ENCODE measurements around the gene EPS8.

The EPS8 gene

DNA sequence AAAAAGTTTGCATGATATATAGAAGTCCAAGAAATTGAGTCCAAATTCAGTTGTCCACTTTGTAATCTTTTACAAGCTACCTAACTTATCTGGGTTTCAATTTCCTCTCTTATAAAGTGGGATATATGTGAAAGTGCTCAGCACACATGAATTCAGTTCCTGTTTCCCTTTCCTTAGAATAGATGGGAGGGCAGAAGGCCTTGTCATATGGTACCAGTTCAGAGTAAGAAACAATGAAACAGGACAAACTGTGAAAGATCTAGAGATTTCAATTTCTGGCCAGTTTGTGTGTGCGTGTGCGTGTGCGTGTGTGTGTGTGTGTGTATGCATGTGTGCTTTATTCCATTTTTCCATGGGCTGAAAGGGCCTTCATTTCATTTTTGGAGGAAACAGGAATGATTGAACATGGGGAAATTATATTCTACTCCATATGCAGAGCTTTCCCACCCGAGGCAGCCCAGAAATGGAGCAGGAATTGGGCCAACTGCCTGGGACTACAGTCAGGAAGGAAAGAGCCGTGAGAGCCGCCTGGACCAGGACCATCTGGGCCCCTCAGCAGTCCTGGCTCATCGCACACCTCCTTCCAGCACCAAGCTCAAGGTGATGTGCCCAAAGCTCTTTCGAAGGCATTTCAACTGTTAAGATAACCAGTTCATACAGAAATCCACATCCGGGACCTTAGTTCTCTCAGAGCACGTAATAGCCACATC, 183.2 kb downstream of the EPS8 start:
- DNase-seq (ENCODE audit: low read depth in 3 of 3, low spot score in 1 of 3) = no peak

DNA sequence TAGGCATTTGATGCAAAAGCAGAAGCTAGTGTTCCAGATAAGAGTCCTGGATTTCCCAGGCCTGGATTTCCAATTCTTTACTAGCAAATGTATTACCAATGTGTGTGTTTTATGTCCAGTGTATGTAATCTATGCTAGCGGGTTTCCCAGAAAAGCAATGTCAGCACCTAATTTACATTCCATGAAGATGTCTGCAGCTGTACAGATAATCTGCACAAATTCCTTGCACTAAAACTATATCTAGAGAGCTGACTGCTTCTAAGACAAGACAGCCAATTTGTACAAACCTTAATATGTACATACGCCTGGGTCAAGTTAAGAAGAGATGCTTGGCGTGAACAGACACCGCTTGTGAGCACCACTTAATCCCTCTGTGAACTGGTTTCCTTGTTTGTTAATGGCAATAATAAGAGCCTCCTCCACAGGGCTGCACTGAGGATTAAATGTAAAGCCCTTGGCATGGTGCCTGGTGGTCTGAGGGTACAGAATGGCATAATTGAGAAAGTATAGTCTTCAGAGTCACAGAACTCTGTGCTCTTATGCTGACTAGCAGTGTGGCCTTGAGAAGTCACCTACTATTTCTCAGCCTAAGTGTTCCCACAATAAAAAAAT, 185.6 kb downstream of the EPS8 start:
- no peak for DNase-seq (ENCODE audit: low read depth in 3 of 3, low spot score in 1 of 3)

DNA sequence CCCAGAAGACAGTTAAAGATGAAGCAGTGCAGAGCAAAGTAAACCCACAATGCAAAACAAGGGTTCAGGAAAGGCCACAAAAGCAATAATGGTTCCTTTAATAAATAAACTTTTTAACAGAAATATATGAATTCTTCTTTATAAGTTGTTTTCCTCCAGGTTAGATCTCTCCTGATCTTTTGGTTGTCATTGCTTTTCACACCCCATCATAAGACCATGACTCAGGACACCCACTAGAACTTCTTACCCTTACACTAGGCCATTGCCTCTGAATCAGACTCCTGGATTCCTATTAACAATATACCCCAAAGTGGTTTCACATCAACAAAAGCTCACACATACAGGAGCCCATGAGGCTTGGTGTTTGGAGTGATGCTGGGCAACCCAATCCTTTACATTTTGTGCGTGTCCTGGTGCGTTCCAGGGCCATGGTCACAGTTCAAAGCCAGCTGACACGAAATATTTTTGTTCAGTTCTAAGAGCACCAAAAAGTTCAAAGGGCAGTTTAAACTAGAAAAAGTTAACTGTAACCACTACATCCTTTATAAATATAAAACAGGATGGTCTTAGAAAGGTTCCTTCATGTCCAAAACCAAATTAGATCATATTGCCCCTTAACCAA, 187.0 kb downstream of the EPS8 start:
- no peak for DNase-seq (ENCODE audit: low read depth in 3 of 3, low spot score in 1 of 3)

DNA sequence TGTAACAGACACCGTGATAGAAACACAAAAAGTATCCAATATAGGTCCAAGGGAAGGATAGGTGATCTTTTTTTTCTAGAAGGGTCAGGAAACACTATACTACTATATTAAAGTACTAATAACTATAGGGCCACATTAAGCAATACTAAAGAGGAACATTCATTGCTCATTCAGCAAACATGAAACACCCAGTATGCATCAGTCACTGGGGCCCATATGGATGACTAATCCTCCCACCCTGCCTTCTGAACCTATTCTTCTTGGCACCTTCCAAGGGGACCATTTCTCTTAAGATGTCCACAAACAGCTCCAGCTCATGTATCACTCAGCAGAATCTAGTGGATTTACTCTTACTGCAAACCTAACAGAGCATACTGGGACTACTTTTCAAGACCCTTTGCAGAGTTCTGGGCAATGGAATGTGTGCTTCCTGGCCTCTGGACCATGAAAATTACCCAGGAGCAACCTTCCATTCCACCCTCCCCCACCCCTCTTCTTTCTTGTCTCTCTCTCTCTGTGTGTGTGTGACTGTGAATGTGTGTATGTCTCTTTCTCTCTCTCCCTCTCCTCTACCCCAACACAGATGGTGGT, 187.9 kb downstream of the EPS8 start:
- no peak for DNase-seq (ENCODE audit: low read depth in 3 of 3, low spot score in 1 of 3)

DNA sequence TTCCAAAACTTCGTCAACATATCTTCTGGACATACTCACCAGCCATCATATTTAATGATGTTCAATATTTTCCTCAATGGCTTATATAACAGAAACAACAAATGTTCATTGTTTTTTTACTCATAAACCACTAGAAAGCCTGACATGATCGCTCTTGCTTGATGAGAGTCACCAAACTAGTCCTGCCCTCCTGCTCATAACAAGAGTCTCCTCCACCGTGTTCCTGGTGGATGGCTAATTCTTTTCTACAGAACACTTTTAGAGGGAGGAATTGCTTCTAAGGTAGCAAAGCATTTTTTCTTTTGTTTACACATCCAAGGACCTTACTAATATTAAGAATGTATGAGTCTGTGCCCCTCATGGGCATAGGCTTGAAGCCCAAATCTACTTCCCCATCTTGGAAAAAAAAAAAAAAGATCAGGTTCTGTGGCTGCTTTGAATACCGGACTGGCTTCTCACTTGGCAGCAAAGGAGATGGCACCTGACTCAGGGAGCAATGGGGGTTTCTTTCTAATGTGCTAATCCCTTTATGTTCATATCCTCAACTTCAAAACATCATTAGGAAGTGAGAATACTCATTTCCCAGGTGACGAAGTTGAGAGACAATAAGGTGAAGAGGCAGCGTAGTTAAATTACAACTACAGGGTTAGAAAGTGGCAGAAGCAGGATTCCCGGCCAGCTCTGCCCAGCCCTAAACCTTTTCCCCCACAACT, 188.8 kb downstream of the EPS8 start:
- DNase-seq (ENCODE audit: low read depth in 3 of 3, low spot score in 1 of 3) = no peak

DNA sequence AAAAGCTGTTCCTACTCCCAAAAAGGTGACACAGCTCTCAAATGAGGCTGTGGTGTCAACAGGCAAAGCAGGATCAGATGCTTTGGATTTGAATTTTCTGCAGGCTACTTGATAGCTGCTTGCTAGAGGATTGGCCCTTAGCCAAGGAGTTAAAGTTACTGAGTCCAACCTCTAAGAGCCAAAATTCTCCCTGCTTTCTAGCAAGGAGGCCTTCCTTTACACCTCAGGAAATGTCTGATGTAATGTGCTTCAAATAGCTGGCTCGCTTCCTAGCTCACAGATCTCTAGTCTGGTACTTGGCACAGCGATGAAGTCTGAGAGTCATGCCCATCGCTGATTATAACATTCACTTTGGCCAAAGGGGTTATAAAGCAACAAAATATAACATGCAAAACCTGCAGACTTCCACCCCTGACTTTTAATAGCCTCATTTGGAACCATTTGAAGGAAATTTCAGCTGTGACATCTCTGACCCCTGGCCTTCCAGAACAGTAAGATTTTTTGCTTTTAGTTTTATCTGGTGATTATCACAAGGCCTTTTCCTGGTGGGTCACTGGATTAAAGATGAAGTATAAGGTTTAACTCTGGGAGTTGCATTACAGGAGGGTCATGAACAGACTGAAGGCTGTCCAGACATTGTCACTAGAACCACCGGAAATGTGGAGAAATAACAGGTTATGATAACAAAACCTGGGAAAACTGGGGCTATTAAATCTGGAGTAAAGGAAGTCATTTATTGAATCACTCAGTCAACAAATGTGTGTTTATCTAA, 189.7 kb downstream of the EPS8 start:
- no peak for DNase-seq (ENCODE audit: low read depth in 3 of 3, low spot score in 1 of 3)

DNA sequence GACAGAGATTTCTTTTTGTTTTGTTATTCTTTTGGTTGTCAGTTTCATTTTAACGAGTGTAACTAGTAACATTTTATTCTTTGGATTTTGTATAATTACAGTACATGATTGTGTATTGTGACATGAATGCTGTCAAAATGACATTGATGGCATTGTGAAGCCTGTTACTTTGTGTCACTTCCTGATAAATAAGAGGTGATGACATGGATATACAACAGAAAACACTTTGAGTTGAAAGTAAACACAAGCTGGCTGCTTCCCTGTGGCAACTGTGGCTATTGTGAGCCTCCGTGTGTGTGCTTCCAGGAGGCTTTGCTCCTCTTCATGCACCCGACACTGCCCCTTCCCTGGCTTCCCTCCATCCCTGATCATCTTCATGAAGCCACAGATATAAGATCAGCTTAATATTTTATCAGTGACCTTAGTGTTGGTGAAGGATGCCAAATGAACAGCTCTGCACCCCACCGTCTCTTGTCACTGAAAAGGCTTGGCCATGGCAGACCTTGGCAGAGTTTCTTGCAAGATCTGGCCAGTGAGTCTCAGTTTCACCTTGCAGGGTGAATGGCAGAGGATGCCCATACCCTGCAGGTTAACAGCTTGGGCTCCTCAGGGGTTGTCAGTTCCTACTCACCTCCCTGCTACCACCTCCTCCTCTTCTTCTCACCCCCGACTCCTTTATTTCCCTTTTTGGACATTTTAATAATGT, 191.9 kb downstream of the EPS8 start:
- DNase-seq (ENCODE audit: low read depth in 3 of 3, low spot score in 1 of 3) = no peak

DNA sequence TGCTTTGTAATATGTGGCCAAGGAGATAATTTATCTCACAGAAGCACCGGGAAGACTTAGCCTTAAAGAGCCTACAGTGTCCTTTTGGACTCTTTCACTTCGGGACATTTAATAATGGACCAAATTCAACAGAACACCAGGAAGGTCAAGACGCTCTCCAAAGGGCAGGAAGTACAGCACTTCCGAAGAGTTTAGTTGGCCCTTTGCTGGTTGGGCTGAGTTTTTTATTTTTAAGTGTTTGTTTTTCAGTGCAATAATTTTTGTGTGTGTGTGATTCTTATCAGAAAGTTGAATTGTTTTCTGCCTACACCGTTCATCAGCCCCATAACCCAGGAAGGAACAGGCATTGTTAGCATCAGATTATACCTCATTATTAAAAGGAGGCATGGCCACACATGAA, 193.0 kb downstream of the EPS8 start:
- DNase-seq (ENCODE audit: low read depth in 3 of 3, low spot score in 1 of 3) = no peak

DNA sequence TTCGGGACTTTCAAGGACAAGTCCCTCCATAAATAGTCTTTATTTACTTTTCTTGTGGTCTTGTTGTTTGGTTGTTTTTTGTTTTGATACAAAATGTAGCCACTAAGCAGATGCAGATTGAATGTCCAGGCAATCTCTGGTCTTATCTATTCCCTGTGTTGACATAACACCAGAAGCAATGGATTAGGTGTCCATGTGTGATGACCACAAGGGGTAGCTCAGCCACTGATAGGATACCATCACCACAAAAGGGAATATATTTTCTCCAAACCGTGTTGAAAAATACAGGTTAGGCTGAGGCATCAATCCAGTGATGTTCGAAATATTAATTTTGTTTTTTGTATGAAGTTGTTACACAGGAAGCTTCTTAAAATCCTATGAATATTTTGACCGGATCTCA, 196.3 kb downstream of the EPS8 start:
- no peak for DNase-seq (ENCODE audit: low read depth in 3 of 3, low spot score in 1 of 3)

DNA sequence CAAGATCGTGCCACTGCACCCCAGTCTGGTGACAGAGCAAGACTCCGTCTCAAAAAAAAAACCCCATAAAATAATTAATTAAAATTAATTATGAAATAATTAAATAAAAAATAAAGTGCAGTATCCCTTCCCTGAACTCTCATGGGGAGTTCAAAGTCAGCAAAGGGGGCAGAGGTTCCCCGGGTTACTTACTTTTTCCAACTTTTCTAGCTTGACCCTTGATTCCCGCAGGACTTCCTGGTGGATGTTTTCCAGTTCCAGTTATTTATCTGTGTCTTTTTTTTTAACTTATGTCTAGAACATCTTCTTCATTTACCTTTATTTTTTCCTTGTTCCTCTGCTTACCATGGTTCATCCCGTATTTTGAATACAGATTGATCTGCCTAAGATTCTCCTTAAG, 197.4 kb downstream of the EPS8 start:
- no peak for DNase-seq (ENCODE audit: low read depth in 3 of 3, low spot score in 1 of 3)

DNA sequence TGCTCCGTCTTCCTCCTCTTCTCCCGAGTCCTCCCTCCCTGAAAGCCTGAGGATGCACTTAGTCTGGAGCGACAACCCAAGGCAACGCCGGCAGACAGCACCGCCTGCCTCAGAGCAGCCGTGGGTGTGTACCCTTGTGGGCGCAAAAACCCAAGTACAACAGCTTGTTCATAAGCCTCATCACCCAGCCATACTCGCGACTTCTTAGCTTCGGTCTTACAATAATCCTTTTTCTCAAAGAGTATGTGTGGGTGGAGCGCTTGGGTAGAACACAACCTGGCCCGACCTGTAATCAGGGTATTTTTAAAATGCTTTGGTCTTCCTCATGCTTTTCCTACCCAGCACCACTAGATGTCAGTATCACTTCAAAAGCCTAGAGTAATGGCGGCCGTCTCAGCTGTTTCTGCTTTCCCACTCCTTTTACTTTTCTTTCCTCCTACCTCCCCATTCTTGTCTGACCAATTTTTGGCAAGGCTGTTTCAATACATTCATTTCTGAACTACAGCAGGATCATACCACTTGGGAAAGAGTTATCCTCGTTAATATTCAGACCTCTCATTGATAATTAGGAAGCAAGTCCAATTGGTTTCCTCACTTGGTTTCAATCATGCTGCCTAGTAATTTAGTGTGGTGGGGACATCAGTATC, 198.9 kb downstream of the EPS8 start:
- peak in 1 of 3 donors; percentile 13 for DNase-seq (ENCODE audit: low read depth in 3 of 3, low spot score in 1 of 3)

DNA sequence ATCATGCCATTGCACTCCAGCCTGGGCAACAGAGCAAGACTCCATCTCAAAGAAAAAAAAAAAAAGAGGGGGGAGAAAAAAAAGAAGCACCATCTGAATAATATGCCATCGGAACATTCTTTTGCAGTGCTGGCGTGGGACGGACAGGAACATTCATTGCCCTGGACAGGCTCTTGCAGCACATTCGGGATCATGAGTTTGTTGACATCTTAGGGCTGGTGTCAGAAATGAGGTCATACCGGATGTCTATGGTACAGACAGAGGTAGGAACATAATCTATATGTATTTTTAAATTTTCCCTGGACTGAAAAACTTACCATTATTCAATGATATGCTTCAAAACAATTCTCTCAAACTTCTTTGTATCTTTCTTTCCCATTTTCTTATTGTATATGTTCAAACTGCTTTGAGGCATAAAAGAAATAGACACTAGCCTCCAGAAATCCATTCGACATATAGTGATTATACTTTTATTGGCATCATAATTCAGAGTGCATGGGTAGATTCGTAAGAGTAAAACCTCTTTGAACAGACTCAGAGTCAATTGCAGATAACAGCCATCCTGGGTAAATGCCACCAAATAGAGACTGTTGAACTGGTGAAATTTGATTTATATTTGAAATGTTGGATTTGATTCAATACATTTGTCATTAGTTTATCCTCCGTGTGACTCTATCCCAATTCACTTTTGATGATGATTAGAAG, 199.7 kb downstream of the EPS8 start:
- no peak for DNase-seq (ENCODE audit: low read depth in 3 of 3, low spot score in 1 of 3)

DNA sequence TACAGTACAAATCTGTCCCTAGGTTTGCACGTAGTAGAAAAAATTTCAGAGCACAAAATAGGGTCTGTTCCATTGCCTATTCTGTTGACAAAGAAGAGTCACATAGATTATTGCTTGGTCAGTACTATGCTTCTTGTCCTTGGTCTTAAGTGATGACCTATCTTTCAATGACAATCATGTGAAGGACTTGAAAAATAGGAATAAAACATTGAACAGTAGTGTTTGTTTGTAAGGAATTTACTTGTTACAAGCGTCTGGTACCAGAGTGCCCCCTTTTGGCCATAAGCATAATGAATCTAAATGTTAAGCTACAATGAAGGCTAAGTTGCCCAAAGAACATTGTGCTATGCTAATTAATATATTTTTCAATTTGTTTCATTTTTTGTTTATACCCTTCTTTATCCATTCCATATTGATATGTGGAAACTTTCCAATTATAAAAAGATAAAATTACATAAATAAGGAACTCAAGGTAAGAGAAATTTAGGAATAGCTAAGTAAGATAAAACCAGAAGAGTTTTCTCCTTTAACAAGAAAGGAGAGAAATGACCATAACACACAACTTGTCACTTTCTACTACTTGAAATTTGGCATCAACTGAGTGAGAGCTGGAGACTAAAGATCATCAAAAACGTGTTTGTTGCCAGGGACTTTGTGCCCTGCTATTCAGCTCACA, 204.7 kb downstream of the EPS8 start:
- DNase-seq (ENCODE audit: low read depth in 3 of 3, low spot score in 1 of 3) = no peak

DNA sequence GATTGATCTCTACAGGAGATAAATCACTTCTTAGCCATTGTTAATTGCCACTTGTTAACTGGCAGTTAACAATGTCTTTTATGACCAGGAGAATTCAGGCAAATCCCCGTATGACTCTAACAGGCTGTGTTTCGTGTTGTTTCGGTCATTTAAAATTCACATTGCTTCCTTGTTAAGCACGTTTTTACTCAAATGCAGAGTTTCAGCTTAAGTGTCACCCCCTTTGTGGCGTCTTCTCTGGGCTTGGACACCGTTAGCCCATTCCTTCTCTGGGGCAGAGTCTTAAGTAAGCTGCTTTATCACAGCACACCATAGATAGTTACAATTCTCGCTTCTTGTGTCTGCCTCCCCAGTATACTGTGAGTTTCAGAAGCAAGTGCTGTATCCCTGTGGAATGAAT, 205.4 kb downstream of the EPS8 start:
- DNase-seq (ENCODE audit: low read depth in 3 of 3, low spot score in 1 of 3) = no peak

DNA sequence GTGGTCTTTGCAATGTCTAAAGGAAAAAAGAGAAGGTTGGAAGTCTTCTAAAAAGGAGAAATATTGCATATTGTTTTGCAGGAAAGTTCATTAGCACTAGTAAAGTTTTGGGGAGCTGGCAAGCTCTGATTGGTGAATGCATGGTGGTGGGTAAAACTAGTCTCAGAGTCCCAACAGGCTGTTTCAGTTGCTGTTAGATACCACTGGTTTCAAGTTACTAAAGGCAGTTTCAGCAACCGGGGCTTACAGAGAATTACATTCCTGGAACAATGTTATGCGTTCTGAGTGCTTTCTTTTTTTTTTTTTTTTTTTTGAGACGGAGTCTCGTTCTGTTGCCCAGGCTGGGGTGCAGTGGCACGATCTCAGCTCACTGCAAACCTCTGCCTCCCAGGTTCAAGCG, 208.2 kb downstream of the EPS8 start:
- DNase-seq (ENCODE audit: low read depth in 3 of 3, low spot score in 1 of 3) = no peak

DNA sequence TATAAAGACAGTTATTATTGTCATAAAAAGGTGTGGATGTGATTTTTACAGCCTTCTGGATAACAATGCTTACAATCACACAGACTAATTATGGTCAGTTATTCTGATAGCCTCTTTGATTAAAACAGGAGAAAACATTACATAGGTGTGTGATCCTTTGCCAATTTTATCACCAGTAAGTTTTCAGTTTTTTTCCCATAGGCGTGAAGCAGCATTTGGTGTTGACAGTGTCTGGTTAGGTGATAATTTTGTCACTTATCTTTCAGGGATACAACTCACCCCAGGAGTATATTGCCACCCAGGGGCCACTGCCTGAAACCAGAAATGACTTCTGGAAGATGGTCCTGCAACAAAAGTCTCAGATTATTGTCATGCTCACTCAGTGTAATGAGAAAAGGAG, 208.8 kb downstream of the EPS8 start:
- no peak for DNase-seq (ENCODE audit: low read depth in 3 of 3, low spot score in 1 of 3)

DNA sequence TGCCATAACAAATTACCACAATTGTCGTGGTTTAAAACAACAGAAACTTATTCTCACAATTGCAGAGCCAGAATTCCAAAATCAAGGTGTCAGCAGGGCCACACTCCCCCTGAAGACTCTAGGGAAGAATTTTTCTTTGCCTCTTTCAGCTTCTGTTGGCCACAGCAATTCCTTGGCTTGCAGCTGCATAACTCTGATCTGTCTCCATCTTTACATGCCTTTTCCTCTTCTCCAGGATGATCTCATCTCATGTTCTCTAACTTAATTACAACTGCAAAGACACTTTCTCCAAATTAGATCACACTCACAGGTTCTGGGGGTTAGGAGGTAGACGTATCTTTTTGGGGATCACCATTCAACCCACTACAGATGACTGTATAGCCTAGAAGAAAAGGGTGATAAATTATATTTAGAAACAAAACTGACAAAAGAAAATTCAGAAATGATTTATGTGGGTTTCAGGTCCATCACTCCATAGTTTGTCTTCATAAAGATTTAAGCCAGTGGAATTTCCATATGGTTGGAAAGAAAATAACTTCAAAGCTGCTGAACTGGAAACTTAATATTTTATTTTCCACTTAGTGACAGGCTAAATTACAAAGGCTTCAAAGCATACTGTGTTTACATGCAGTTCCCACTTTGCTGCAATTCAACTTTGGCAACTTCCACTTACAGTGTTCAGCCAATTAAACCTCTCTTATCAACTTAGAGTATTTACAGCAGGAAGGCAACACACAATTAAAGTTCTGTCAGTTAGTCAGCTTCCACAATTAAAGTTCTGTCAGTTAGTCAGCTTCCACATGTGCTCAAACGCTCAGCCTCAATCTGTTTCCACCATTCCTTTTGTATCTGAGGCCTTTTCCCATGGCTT, 213.3 kb downstream of the EPS8 start:
- DNase-seq (ENCODE audit: low read depth in 3 of 3, low spot score in 1 of 3) = no peak

DNA sequence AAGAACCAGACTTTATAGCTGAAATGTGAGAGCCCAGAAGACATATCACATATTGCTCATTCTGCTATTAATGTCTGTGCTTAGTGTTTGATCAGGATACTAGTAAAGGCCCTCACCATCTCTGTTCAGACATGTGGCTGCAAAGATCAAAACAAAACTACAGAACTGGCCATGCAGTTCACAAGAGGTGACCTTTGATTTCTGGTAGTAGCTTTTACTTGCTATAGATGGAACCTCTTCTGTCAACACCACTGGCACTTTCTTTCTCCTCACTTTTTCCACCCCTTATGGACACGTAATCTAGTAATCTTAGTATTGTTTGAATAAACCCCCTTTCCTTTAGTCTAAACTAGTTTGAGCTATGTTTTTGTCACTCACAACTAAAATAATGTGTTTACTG, 214.8 kb downstream of the EPS8 start:
- no peak for DNase-seq (ENCODE audit: low read depth in 3 of 3, low spot score in 1 of 3)
